GM18511 (cell line): ENCODE results near the gene FAM168A.
A peak's percentile ranks its signal among the peaks of the same experiment; 100 is the strongest.

Source experiments
- ATAC-seq: cut with Tn5 transposase; IDR thresholded peaks from one replicate; pipeline ENCODE4 v1.9.1; 2021; ENCODE audit warnings: mild to moderate bottlenecking, moderate library complexity; ENCODE audit not compliant: unreplicated experiment

The FAM168A gene

GRCh38 chr11:73563539-73564200, 34.2 kb downstream of the FAM168A start:
- no peak for ATAC-seq

- no peak for ATAC-seq
Measured at GRCh38 chr11:73559743-73560142, 38.2 kb downstream of the FAM168A start.

DNA sequence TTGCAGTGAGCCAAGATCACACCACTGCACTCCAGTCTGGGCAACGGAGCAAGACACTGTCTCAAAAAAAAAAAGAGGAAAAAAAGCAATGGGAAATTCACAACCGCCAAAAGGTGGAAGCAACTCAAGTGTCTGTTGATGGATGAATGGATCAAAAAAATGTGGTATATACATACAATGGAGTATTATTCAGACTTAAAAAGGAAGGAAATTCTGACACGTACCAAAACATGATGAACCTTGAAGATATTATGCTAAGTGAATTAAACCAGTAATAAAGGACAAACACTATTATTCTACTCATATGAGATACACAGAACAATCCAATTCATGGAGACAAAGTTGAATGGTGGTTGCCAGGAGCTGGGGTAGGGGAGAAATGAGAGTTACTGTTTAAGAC, 40.9 kb downstream of the FAM168A start:
- no peak for ATAC-seq

DNA sequence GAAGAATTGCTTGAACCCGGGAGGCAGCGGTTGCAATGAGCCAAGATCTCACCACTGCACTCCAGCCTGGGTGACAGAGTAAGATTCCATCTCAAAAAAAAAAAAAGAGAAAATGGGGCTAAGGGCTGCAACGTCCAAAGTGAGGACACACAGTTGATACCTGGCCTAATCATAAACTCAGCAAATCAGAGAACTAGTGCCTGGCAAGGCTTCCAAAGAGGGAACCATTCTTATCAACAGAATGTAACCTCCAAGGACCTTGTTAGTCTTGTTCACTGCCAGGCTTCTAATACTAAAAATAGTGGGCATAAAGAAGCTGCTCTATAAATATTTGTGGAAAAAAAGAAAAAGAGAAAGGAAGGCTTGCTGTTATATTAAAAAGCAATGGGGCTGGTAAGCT, 42.3 kb downstream of the FAM168A start:
- no peak for ATAC-seq

GRCh38 chr11:73554671-73555320, 43.1 kb downstream of the FAM168A start:
- ATAC-seq: no peak

DNA sequence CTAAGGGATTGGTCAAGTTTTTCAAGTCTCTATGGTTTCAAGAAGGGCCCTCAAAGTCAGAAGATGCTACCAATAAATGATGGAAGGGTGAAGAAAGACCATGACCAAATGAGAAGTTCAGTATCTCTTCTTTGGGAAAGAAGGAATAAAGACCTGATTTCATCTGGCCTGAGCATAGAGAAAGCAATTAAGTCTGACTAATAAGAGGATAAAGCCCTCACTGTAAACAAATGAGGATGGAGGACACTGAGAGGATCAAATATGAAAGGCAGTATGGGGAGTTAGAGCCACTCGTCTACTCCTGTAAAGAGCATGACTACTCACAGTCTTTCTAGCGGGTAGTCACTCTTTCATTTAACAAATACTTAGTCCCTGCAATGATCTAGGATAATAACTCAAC, 44.6 kb downstream of the FAM168A start:
- ATAC-seq: no peak

- no peak for ATAC-seq
Measured at GRCh38 chr11:73551677-73552076, 46.2 kb downstream of the FAM168A start.

- ATAC-seq: no peak
Measured at GRCh38 chr11:73549376-73549775, 48.5 kb downstream of the FAM168A start.

- ATAC-seq: no peak
Measured at GRCh38 chr11:73547706-73548595, 50.0 kb downstream of the FAM168A start.

- no peak for ATAC-seq
Measured at GRCh38 chr11:73542175-73542574, 55.7 kb downstream of the FAM168A start.

GRCh38 chr11:73539506-73540084, 58.3 kb downstream of the FAM168A start:
- no peak for ATAC-seq

DNA sequence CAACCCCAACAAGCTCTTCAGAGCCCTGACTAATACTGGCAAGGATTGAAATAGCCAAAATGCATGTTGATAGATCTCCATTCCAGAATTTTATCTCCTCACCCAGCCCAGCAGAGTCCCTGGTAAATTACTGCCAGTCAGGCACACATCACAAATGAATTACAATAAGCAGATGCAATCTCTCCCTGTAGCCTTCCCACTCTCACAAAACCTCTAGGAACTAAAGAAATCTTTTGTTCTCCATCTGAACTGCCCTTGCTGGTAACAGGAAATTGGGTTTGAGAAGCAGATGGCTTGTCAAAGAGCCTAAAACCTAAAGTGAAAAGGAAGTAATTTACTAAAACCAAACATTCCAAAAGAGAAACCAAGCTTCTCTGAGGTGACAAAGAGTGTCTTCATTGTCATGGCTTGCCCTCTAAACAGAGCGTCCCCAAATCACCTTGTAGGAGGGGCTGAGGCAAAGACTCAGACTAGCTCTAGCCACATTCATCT, 59.5 kb downstream of the FAM168A start:
- ATAC-seq: peak; percentile 80

GRCh38 chr11:73537969-73538368, 59.9 kb downstream of the FAM168A start:
- no peak for ATAC-seq

DNA sequence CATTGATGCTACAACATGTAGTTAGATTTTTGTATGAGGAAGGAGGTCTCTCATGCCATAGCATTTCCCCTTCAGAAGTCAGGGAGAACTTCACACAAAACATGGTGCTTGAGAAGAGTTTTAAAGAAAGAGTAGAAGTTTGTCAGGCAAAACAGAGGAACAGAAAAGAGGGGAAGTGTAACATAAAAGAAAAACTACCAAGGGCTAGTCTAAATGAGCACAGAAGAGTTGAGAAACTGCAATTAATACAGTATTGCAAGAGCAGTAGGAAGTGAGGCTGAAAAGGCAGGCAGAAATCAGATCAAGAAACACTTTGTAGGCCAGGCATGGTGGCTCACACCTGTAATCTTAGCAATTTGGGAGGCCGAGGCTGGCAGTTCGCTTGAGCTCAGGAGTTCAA, 61.0 kb downstream of the FAM168A start:
- no peak for ATAC-seq

- ATAC-seq: no peak
Measured at GRCh38 chr11:73532310-73532709, 65.6 kb downstream of the FAM168A start.

DNA sequence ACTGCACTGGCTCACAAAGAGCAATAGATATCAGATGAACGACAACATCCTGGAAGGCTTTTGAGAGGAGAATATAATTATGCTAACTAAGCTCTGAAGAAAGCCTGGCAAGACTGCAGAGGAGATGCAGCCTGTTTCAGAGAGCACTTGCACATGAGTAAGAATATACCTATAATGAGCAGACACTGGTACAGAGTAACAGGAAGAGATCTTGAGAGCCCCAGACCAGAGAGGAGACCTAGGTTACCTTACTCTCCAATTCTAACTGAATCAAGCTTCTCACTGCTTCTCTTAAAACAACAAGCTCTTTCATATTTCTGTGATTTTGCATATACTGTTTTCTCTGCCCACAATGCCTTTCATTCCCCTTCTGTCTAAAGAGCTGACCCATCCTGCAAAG, 66.5 kb downstream of the FAM168A start:
- no peak for ATAC-seq

- no peak for ATAC-seq
Measured at GRCh38 chr11:73530109-73530508, 67.8 kb downstream of the FAM168A start.

DNA sequence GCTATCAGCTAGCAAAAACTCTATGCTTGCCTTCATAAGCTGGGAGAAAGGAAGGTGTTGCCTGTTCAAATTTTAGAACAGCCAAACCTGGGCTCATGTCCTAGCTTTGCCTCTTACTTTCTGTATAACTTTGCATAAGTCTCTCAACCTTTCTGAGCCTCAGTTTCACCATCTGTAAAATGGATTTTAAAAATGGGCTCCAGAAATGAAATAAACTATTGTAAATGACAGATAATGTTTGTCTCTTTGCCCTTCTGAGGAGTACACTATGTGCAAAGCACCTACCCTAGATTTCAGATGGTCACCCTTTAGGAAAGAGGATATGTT, 68.7 kb downstream of the FAM168A start:
- no peak for ATAC-seq

- no peak for ATAC-seq
Measured at GRCh38 chr11:73528483-73529203, 69.3 kb downstream of the FAM168A start.

DNA sequence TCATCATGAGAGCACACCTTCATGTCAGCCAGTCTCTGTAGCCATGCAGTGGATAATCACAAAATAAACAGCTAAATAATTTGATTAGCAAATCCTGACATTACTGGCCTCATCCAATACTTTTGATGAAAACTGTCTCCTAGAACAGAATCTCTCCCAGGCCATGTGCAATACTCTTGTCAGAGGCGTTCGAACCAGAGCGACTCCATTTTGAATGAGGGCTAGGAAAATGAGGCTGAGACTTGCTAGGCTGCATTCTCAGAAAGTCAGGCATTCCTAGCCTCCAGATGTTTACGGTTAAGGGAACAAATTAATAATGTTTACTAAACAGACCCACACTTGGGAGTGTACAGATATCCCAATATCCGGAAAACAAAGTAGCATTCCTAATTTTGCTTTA, 69.9 kb downstream of the FAM168A start:
- no peak for ATAC-seq

DNA sequence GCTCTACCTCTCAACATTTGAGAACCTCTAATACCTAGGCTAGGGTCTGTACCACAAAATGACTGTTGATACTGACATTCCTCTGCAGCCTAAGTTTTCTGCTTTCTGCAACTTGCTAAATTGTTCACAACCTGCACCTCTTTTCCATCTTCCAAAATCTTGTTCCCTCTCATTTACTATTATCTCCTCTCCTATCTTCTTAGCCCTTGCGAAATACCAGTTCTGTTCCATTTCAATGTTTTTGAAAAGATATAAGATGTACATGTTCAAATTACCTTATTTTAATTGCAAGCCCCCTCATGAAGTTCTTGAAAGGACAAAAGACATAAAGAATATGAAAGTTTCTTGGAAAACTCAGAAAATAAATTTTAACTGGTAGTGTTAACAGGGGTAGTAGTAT, 72.3 kb downstream of the FAM168A start:
- no peak for ATAC-seq
